IMR-90 (cell line): ENCODE data around the gene ZSWIM3. TPM values are rescaled to one million over a fixed set of nuclear protein-coding genes. Genes with fewer than 3 reads are reported as not detected.

Source experiments
- ATAC-seq: fragments of 200-7000 bp; cut with Tn5 transposase; 2 replicates; pipeline ENCODE4 v1.9.1; 2020; ENCODE audit warnings: low read depth, mild to moderate bottlenecking, moderate library complexity
- BruUV-seq: library from RNA; stranded (reverse); fragments of 400-500 nt; replicated peaks from 2 replicates; lab custom pipeline; 2021; lab: Mats Ljungman, UMichigan
- CTCF ChIA-PET: fragments of 300-600 bp; formaldehyde crosslinking; extraction: SDS; loops from one replicate; lab custom pipeline; 2021; ENCODE audit warnings: antibody characterized with exemption; lab: Yijun Ruan, JAX
- POLR2A ChIA-PET: fragments of 300-600 bp; sonication (Branson Sonifier 250); formaldehyde crosslinking; loops from one replicate; lab custom pipeline; 2022; ENCODE audit warnings: antibody characterized with exemption; ENCODE audit not compliant: unreplicated experiment; lab: Charles Lee
- DNase-seq: peaks from one replicate; pipeline ENCODE4 v3.0.0; 2013
- H2AFZ ChIP-seq: replicated peaks from 2 replicates; pipeline ENCODE3; 2013; ENCODE audit warnings: low read length, mild to moderate bottlenecking; ENCODE audit not compliant: poor library complexity
- H2AK5ac ChIP-seq: 2 replicates; pipeline ENCODE4 v1.6.1; 2013; ENCODE audit warnings: low read depth, low read length, inconsistent platforms
- H2AK9ac ChIP-seq: replicated peaks from 2 replicates; pipeline ENCODE3; 2013; ENCODE audit warnings: mild to moderate bottlenecking, low read depth, low read length, moderate library complexity; ENCODE audit not compliant: poor library complexity
- H2BK120ac ChIP-seq: 2 replicates; pipeline ENCODE4 v1.6.1; 2013; ENCODE audit warnings: low read depth, low read length, inconsistent platforms
- H2BK15ac ChIP-seq: 3 replicates; pipeline ENCODE4 v1.6.1; 2013; ENCODE audit warnings: low read depth, low read length, inconsistent platforms
- H2BK20ac ChIP-seq: 2 replicates; pipeline ENCODE4 v1.6.1; 2013; ENCODE audit warnings: low read depth, mild to moderate bottlenecking, inconsistent platforms, low read length, moderate library complexity
- H2BK5ac ChIP-seq: 2 replicates; pipeline ENCODE4 v1.6.1; 2013; ENCODE audit warnings: mild to moderate bottlenecking, low read depth, low read length, inconsistent platforms; ENCODE audit not compliant: poor library complexity, severe bottlenecking
- H3K14ac ChIP-seq: replicated peaks from 2 replicates; pipeline ENCODE4 v1.6.1; 2013; ENCODE audit warnings: low read depth, low read length, inconsistent platforms
- H3K18ac ChIP-seq: 2 replicates; pipeline ENCODE4 v1.6.1; 2013; ENCODE audit warnings: low read depth, low read length, control low read depth
- H3K23ac ChIP-seq: 2 replicates; pipeline ENCODE4 v1.6.1; 2013; ENCODE audit warnings: low read depth, low read length, inconsistent platforms
- H3K27ac ChIP-seq: 2 replicates; pipeline ENCODE4 v1.5.1; 2013; ENCODE audit warnings: mild to moderate bottlenecking, control low read depth, low read length; ENCODE audit not compliant: insufficient read depth
- H3K27me3 ChIP-seq: 2 replicates; pipeline ENCODE4 v1.6.1; 2013; ENCODE audit warnings: low read length; ENCODE audit not compliant: control insufficient read depth, insufficient read depth
- H3K36me3 ChIP-seq: 2 replicates; pipeline ENCODE4 v1.6.1; 2013; ENCODE audit warnings: low read length, mixed read lengths; ENCODE audit not compliant: control insufficient read depth, insufficient read depth
- H3K4ac ChIP-seq: 2 replicates; pipeline ENCODE4 v1.6.1; 2013; ENCODE audit warnings: low read depth, low read length, inconsistent platforms
- H3K4me1 ChIP-seq: 2 replicates; pipeline ENCODE4 v1.6.1; 2013; ENCODE audit warnings: low read length, mixed read lengths; ENCODE audit not compliant: control insufficient read depth, insufficient read depth
- H3K4me2 ChIP-seq: 2 replicates; pipeline ENCODE4 v1.6.1; 2013; ENCODE audit warnings: low read depth, mild to moderate bottlenecking, control low read depth, low read length, moderate library complexity
- H3K4me3 ChIP-seq: 2 replicates; pipeline ENCODE4 v1.5.1; 2013; ENCODE audit warnings: low read depth, mild to moderate bottlenecking, control low read depth, low read length, moderate library complexity; ENCODE audit not compliant: insufficient read depth
- H3K56ac ChIP-seq: 2 replicates; pipeline ENCODE4 v1.6.1; 2013; ENCODE audit warnings: low read length, inconsistent platforms; ENCODE audit not compliant: insufficient read depth; ENCODE audit errors: extremely low read depth
- H3K79me1 ChIP-seq, 2 experiments: 2 replicates each; pipeline ENCODE4 v1.6.1; 2013; ENCODE audit warnings: low read length in 2 of 2, inconsistent platforms in 1 of 2, low read depth in 1 of 2
- H3K9ac ChIP-seq: 2 replicates; pipeline ENCODE4 v1.6.1; 2013; ENCODE audit warnings: low read depth, low read length, control low read depth
- H3K9me1 ChIP-seq: 2 replicates; pipeline ENCODE4 v1.6.1; 2013; ENCODE audit warnings: low read length, inconsistent platforms; ENCODE audit not compliant: insufficient read depth
- H3K9me3 ChIP-seq: 2 replicates; pipeline ENCODE4 v1.6.1; 2013; ENCODE audit warnings: low read length; ENCODE audit not compliant: control insufficient read depth, insufficient read depth
- H4K20me1 ChIP-seq: 2 replicates; pipeline ENCODE4 v1.6.1; 2013; ENCODE audit warnings: low read length, inconsistent platforms; ENCODE audit not compliant: insufficient read depth
- H4K5ac ChIP-seq: 2 replicates; pipeline ENCODE4 v1.6.1; 2013; ENCODE audit warnings: mild to moderate bottlenecking, low read depth, low read length, control low read depth
- H4K8ac ChIP-seq, 2 experiments: 2 replicates each; pipeline ENCODE4 v1.6.1; 2013; ENCODE audit warnings: low read depth in 2 of 2, low read length in 2 of 2, control low read depth in 1 of 2, inconsistent platforms in 1 of 2
- H4K91ac ChIP-seq: 2 replicates; pipeline ENCODE4 v1.6.1; 2013; ENCODE audit warnings: low read depth, low read length, inconsistent platforms; ENCODE audit not compliant: insufficient read depth
- BHLHE40 ChIP-seq: fragments of 150-350 bp; IDR thresholded peaks from 2 replicates; pipeline ENCODE4 v1.6.1; 2016; ENCODE audit warnings: mild to moderate bottlenecking, low read depth, low read length
- CEBPB ChIP-seq: IDR thresholded peaks from 2 replicates; pipeline ENCODE4 v1.6.1; 2012; ENCODE audit warnings: low read depth, low read length, improper control_type of control experiment
- CHD1 ChIP-seq: IDR thresholded peaks from 2 replicates; pipeline ENCODE4 v1.6.1; 2012; ENCODE audit warnings: low read depth, low read length, improper control_type of control experiment
- CTCF ChIP-seq: conservative IDR thresholded peaks from 2 replicates; pipeline ENCODE4 v1.5.1; 2012; ENCODE audit warnings: mild to moderate bottlenecking, low read depth, low read length, improper control_type of control experiment
- ELK1 ChIP-seq: fragments of 150-350 bp; IDR thresholded peaks from 2 replicates; pipeline ENCODE4 v1.6.1; 2016; ENCODE audit warnings: low read depth, mild to moderate bottlenecking, low read length, moderate library complexity, borderline replicate concordance
- FOS ChIP-seq: fragments of 150-350 bp; IDR thresholded peaks from 2 replicates; pipeline ENCODE4 v1.6.1; 2016; ENCODE audit warnings: low read depth, low read length
- MAFK ChIP-seq: IDR thresholded peaks from 2 replicates; pipeline ENCODE4 v1.6.1; 2012; ENCODE audit warnings: low read depth, low read length, improper control_type of control experiment
- MAZ ChIP-seq: IDR thresholded peaks from 2 replicates; pipeline ENCODE4 v1.6.1; 2012; ENCODE audit warnings: low read depth, mild to moderate bottlenecking, low read length, improper control_type of control experiment, moderate library complexity, borderline replicate concordance
- MXI1 ChIP-seq: IDR thresholded peaks from 2 replicates; pipeline ENCODE4 v1.6.1; 2012; ENCODE audit warnings: low read depth, mild to moderate bottlenecking, low read length, moderate library complexity, borderline replicate concordance
- NFE2L2 ChIP-seq: fragments of 150-350 bp; IDR thresholded peaks from 2 replicates; pipeline ENCODE4 v1.6.1; 2016; ENCODE audit warnings: low read depth, mild to moderate bottlenecking, low read length
- POLR2A ChIP-seq: IDR thresholded peaks from 2 replicates; pipeline ENCODE4 v1.6.1; 2012; ENCODE audit warnings: mild to moderate bottlenecking, low read depth, low read length
- RAD21 ChIP-seq: IDR thresholded peaks from 2 replicates; pipeline ENCODE4 v1.6.1; 2012; ENCODE audit warnings: low read length, improper control_type of control experiment
- RCOR1 ChIP-seq: IDR thresholded peaks from 2 replicates; pipeline ENCODE4 v1.6.1; 2012; ENCODE audit warnings: mild to moderate bottlenecking, low read length, improper control_type of control experiment; ENCODE audit not compliant: insufficient replicate concordance
- RFX5 ChIP-seq: IDR thresholded peaks from 2 replicates; pipeline ENCODE4 v1.8.0; 2012; ENCODE audit warnings: low read depth, mild to moderate bottlenecking, low read length, moderate library complexity
- USF2 ChIP-seq: fragments of 150-350 bp; IDR thresholded peaks from 2 replicates; pipeline ENCODE4 v1.6.1; 2017; ENCODE audit warnings: mild to moderate bottlenecking, antibody characterized with exemption, low read length, low read depth
- WGBS, 2 experiments: methylation state at CpG; one replicate each; pipeline versions ENCODE4 v1.1.5 to v1.1.7; 2013; ENCODE audit warnings: missing lambda C conversion rate in 2 of 2; ENCODE audit not compliant: insufficient read length in 1 of 2; ENCODE audit errors: extremely low coverage in 2 of 2; 5-methylcytosine and 5-hydroxymethylcytosine counted together
- dilution Hi-C: fragments of 300-500 bp; cut with HindIII; formaldehyde crosslinking; loops from one replicate; pipeline ENCODE4 v1.14.3; 2018; ENCODE audit warnings: low sequenced_read_pairs; ENCODE audit not compliant: unreplicated experiment
- in situ Hi-C: fragments of 300-500 bp; cut with MboI; formaldehyde crosslinking; loops from 3 replicates; pipeline ENCODE4 v1.14.3; 2019; ENCODE audit warnings: low sequenced_read_pairs, inconsistent platforms, mixed read lengths
- intact Hi-C: fragments of 100-400 bp; cut with micrococcal nuclease; formaldehyde crosslinking; loops from 2 replicates; pipeline ENCODE4 v1.10.0; 2022
- polyA plus RNA-seq, 3 experiments: library from polyadenylated mRNA; depleted of rRNA; stranded (reverse); fragments of >200 nt; gene quantifications; 2 replicates each; pipeline ENCODE4 v1.2.3, GENCODE V29; 2012; ENCODE audit warnings: low replicate concordance in 1 of 3
- total RNA-seq: library from RNA; depleted of rRNA; stranded (reverse); fragments of >200 nt; gene quantifications from 2 replicates; pipeline ENCODE4 v1.2.3, GENCODE V29; 2012

The ZSWIM3 gene
- total and polyA plus RNA-seq, 2 of the 4 experiments (the other 2 are of a cell fraction), result 3.3 to 8.6 TPM

- Histone ChIP-seq H3K27me3 (no peaks in the 10 kb centered on the region), H2BK20ac (no peak overlapping the region), H4K91ac (no peak overlapping the region), H3K18ac (no peak overlapping the region), H3K9ac (no peak overlapping the region), H2BK15ac (no peak overlapping the region), H2BK120ac (no peak overlapping the region), H2BK5ac (no peak overlapping the region), H3K14ac (no peak overlapping the region), H3K79me1 (peaks cover 11 to 24% of the 10 kb centered on the region in 2 experiments; a peak in 3 of 4 replicates), H3K9me1 (peaks cover 17% of the 10 kb centered on the region), H4K8ac (no peak overlapping the region), H3K4ac (no peak overlapping the region), H4K20me1 (peaks cover 5% of the 10 kb centered on the region), H3K4me2 (no peak overlapping the region), H3K36me3 (peaks cover 57% of the 10 kb centered on the region), H2AK5ac (no peak overlapping the region), H3K56ac (no peak overlapping the region), H3K27ac (no peak overlapping the region; the same call in 1 of the 2 replicates), H4K5ac (no peak overlapping the region), H3K4me3 (no peak overlapping the region), H2AK9ac (no peak overlapping the region), H3K4me1 (peaks cover 2% of the 10 kb centered on the region; the same call in 1 of the 2 replicates), H2AFZ (no peak overlapping the region), H3K23ac (no peak overlapping the region), H3K9me3 (no peaks in the 10 kb centered on the region)
- no peak for ATAC-seq
- dilution Hi-C loops (no loop called here), in situ Hi-C loops (no loop called here), intact Hi-C loops (loop anchor here (1.0 kb wide), 1 partner anchor 13 kb away; no protein-coding TSS in a partner anchor)
- CTCF ChIA-PET, result no interaction called here
- 91% methylated on average over 3 of the region's 10 CpGs; no CpG with 5 or more reads in 1 of the 2 experiments for WGBS, 2 experiments
- POLR2A ChIA-PET, result interaction anchor here (0.5 kb wide), 1 partner anchor 1916 kb away, joined by 8 read pairs; no protein-coding TSS in a partner anchor
- no TSS peak for BruUV-seq
- DNase-seq, result no peak
- TF ChIP-seq MAZ (no peak), USF2 (no peak), RCOR1 (no peak), CEBPB (no peak), CHD1 (no peak), RFX5 (no peak), MAFK (no peak), RAD21 (no peak), MXI1 (no peak), POLR2A (no peak), FOS (no peak), NFE2L2 (no peak), BHLHE40 (no peak), CTCF (no peak), ELK1 (no peak)
Observed at GRCh38 chr20:45841407-45842129, 15.8 kb upstream of the ZSWIM3 start.
